DMS53 treated with DMSO at 0.1 percent for 48 hours (cell line): ENCODE results near the gene D2HGDH.
A peak's percentile ranks its signal among the peaks of the same experiment; 100 is the strongest.

ENCODE experiments used
- DNase-seq: peaks from one replicate; lab custom pipeline; 2025; ENCODE audit not compliant: unreplicated experiment; lab: John Stamatoyannopoulos, UW

The D2HGDH gene

GRCh38 chr2:241734467-241735208, at the start of gene D2HGDH:
D2HGDH (plus strand) TSS chr2:241734630; CDS start chr2:241735225, 595 bp downstream.
- peak; percentile 33 for DNase-seq

- no peak for DNase-seq
These were observed 48.1 kb upstream of the D2HGDH start for GRCh38 chr2:241686324-241686649.

DNA sequence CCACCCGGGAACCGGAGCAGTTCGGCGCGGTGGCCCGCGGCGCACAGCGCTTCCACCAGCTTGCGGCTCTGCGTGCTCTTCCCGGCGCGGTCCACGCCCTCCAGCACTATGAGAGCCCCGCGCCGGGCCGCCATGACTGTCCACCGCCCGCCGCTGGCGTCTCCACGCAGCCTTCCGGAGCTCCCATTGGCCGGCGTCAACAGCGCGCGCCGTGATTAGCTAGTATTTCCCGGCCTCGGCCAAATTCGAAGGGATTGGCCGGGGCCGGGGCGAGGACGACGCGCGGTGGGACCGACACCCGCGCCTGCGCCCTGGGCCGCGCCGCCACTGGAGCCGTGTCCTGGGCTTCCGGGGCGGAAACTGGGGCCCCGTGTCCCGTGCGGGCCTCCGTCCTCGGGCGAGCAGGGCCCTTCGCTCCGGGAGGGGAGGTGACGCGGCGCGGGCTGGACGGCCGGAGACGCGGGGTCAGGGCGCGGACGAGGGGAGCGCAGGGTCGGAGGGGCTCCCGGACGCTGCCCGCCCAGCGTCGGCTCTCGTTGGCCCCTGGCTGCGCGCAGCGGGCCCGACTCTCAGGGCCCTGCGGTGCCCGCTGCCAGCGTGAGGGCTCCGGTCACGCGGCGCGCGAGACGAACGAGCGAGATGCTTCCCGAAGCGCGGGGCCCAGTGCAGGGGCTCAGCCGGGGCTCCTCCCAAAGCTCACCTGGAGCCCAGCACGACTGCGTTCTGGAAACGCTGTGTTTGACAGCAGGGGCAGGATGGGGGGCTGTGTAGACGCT, 47.6 kb upstream of the D2HGDH start, which contains the start of gene DTYMK:
Gene DTYMK, minus strand, starts transcription at position 166 of the 776 bp plus-strand sequence. Its CDS starts 32 bp downstream, at position 134.
- peak; percentile 90 for DNase-seq

DNA sequence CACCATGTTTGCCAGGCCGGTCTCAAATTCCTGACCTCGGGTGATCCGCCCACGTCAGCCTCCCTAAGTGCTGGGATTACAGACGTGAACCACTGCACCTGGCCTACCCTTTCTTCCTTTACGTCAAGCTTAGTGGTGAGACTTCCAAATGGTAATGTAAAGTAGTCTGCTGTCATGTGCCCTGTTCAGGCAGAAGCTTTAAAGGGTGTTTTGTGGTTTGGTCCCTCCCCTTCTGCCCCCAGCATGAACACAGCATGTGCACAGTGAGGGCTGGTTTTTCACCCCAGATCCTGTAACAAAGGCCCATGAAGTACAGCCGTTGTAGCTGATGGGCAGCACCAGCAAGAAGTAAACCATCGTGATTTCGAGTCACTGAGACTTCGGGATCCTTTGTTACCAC, 45.1 kb upstream of the D2HGDH start:
- DNase-seq = no peak

- DNase-seq = no peak
These were observed 44.2 kb upstream of the D2HGDH start for GRCh38 chr2:241690202-241690717.

- DNase-seq = no peak
These were observed 42.0 kb upstream of the D2HGDH start for GRCh38 chr2:241692448-241692847.

GRCh38 chr2:241695651-241696050, 38.8 kb upstream of the D2HGDH start:
- no peak for DNase-seq

DNA sequence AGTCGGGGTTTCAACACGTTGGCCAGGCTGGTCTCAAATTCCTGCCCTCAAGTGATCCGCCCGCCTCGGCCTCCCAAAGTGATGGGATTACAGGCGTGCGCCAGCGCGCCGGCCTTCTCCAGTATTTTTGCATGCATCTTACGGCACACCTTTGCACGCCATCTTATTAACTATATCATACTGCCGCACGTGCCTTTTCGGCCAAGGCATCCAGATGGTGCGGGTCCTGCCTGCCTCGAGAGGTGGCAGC, 33.4 kb upstream of the D2HGDH start:
- peak; percentile 79 for DNase-seq

DNA sequence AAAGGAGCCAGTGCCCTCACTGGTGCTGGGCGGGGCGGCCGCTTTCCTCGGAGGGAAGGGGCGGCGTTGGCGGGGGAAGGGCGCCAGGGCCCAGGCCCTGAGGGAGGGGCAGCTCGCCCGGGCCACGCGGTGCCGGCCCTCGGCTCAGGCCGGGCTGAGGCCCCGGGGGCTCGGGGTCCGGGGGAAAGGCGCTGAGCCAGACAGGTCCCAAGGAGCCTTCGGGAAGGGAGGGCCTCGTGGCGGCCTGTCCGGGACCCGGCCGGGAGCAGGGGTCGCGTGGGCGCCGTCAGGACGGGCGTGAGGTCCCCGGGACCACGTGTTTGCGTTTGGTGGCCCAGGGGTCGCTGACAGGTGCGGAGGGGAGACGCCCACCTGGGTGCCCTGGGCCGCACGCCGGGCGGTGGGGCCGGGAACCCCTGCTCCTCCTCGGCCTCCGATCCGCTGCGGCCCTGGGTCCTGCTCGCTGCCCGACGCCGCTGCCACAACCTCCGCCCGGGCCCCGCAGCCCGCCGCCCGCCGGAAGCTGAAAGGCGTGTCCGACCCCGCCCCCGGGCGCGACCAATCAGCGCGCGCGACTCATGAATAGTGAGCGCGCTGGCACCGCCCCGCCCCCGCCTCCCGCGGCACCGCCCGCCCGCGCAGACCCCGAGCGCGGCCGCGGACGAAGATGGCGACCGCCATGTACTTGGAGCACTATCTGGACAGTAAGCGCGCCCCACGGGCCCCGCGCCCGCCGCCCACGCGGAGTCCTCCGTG, 32.9 kb upstream of the D2HGDH start, which contains the start of gene ING5:
Gene ING5, plus strand, starts transcription at position 641 of the 756 bp plus-strand sequence. Its CDS starts 27 bp downstream, at position 668.
- DNase-seq = peak; percentile 48

DNA sequence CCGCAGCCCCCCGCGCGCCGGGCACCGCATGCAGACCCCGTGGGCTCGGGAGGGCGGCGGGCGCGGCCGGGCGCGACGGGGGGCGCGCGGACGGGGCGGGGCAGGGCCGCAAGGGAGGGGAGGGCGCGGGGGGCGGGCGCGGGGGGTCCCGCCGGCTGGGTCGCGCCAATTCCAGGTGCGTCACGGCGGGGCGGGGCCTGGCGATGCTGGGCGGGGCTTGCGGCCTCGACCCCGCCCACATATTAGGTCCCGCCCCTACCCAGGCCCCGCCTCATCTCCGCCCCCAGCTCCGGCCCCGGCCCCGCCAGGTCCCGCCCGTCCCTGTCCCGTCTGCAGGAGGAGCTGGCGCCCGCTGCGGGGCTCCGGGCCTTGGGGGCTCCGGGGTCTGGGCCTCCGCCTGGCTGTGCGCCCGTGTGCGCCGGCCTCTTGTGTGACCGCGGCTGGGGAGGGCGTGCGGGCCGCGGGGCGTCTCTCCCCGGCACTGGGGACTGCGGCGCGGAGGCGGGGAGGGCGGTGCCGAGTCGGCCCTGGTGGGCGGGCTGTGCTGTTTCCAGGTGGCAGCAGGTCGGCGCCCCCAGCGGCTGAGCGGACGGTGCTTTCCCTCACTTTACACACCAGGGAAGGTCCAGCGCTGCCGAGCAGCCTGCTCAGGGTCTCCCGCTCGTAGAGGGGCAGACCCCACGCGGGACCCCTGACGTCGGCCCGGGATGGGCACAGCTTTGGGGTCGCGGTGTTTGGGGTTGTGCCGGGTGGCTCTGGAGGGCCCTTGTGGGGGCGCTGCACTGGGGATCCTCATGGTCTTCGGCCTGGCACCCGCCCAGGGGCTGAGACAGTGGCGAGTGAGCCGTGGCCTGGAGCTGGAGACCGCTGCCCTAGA, 32.0 kb upstream of the D2HGDH start:
- peak; percentile 35 for DNase-seq

GRCh38 chr2:241703032-241703604, 31.3 kb upstream of the D2HGDH start:
- DNase-seq = no peak

- DNase-seq = no peak
These were observed 27.9 kb upstream of the D2HGDH start for GRCh38 chr2:241706537-241706936.

GRCh38 chr2:241708879-241709278, 25.6 kb upstream of the D2HGDH start:
- no peak for DNase-seq

- DNase-seq = no peak
These were observed 15.3 kb upstream of the D2HGDH start for GRCh38 chr2:241719093-241719492.

- no peak for DNase-seq
These were observed 14.3 kb upstream of the D2HGDH start for GRCh38 chr2:241720099-241720498.

- DNase-seq = no peak
These were observed 13.9 kb upstream of the D2HGDH start for GRCh38 chr2:241720560-241720959.

DNA sequence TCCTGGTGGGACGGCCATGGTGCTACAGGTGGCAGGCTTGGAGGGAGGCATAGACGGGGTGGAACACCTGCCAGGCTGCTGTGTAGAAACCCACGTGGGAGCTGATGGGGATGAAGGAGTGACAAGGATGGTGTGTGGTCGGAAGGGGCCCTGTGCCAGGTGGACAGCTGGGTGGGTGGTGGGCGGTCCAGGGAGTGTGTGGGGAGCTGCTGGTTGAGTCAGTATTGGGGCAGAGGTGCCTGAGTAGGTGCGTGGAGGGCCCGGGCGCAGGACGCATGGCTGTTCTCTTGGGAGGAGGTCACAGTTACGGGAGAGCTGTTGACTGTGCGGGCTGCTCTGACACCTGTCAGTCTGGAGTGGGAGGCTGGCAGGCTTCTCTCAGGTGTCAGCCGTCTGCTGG, 12.6 kb upstream of the D2HGDH start:
- no peak for DNase-seq

- no peak for DNase-seq
These were observed 11.5 kb upstream of the D2HGDH start for GRCh38 chr2:241722896-241723454.

- DNase-seq = no peak
These were observed 10.0 kb upstream of the D2HGDH start for GRCh38 chr2:241724259-241724974.
